HEK293 (cell line): ENCODE measurements around the gene GID4.

Experiments used
- KLF7 ChIP-seq: fragments of 450-650 bp; formaldehyde crosslinking; IDR thresholded peaks from 2 replicates; pipeline ENCODE4 v1.5.1; 2016; ENCODE audit warnings: missing biosample characterization, missing genetic modification characterization, borderline replicate concordance
- ZNF211 ChIP-seq: fragments of 450-650 bp; formaldehyde crosslinking; IDR thresholded peaks from 2 replicates; pipeline ENCODE4 v1.5.1; 2016; ENCODE audit warnings: low read depth, missing biosample characterization, missing genetic modification characterization
- ZNF341 ChIP-seq: fragments of 450-650 bp; formaldehyde crosslinking; IDR thresholded peaks from 2 replicates; pipeline ENCODE4; 2016; ENCODE audit warnings: low read depth, missing biosample characterization, missing genetic modification characterization
- ZNF747 ChIP-seq: fragments of 450-650 bp; formaldehyde crosslinking; IDR thresholded peaks from 2 replicates; pipeline ENCODE4 v1.5.1; 2016; ENCODE audit warnings: missing biosample characterization, missing genetic modification characterization
- TF ChIP-seq, protein P1 (sequence below): sonication (generic); formaldehyde crosslinking; IDR thresholded peaks from 2 replicates; pipeline ENCODE4 v1.8.1; 2022; ENCODE audit warnings: mild to moderate bottlenecking, moderate library complexity, missing genetic modification reagents
- TF ChIP-seq, protein P2 (sequence below): fragments of 450-650 bp; formaldehyde crosslinking; IDR thresholded peaks from 2 replicates; pipeline ENCODE4 v1.5.1; 2016; ENCODE audit warnings: missing biosample characterization, missing genetic modification characterization
- TF ChIP-seq, protein P3 (sequence below): fragments of 450-650 bp; IDR thresholded peaks from 2 replicates; pipeline ENCODE4 v1.5.1; 2018; ENCODE audit warnings: missing biosample characterization, missing genetic modification characterization
- TF ChIP-seq, protein P4 (sequence below): fragments of 450-650 bp; formaldehyde crosslinking; IDR thresholded peaks from 2 replicates; pipeline ENCODE4 v1.5.1; 2016; ENCODE audit warnings: missing biosample characterization, missing genetic modification characterization

DNA sequence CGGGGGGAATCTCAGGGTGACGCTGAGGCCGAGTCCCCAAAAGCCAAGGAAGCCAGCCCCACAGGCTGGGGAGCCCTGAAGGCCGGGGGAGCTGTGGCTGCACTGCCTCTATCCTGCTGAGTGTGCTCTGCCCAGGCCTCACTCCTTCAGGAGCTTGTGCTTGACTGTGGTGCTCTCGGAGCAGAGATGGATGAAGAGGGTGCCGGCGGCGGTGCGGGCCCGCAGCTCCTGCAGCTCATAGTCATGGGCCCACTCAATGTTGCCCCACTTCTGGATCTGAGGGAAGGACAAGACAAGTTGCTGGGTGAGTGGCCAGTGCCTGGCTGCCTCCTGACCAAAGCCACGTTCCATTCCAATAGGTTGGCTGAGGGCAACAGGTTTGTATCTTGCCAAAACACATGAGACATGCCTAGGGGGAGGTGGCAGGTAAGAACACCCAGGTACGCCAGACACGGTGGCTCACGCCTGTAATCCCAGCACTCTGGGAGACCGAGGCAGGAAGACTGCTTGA, 20.7 kb upstream of the GID4 start:
- TF ChIP-seq, protein P1, sequence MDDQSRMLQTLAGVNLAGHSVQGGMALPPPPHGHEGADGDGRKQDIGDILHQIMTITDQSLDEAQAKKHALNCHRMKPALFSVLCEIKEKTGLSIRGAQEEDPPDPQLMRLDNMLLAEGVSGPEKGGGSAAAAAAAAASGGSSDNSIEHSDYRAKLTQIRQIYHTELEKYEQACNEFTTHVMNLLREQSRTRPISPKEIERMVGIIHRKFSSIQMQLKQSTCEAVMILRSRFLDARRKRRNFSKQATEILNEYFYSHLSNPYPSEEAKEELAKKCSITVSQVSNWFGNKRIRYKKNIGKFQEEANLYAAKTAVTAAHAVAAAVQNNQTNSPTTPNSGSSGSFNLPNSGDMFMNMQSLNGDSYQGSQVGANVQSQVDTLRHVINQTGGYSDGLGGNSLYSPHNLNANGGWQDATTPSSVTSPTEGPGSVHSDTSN (CRISPR knock-in tag): no peak
- TF ChIP-seq, protein P2, sequence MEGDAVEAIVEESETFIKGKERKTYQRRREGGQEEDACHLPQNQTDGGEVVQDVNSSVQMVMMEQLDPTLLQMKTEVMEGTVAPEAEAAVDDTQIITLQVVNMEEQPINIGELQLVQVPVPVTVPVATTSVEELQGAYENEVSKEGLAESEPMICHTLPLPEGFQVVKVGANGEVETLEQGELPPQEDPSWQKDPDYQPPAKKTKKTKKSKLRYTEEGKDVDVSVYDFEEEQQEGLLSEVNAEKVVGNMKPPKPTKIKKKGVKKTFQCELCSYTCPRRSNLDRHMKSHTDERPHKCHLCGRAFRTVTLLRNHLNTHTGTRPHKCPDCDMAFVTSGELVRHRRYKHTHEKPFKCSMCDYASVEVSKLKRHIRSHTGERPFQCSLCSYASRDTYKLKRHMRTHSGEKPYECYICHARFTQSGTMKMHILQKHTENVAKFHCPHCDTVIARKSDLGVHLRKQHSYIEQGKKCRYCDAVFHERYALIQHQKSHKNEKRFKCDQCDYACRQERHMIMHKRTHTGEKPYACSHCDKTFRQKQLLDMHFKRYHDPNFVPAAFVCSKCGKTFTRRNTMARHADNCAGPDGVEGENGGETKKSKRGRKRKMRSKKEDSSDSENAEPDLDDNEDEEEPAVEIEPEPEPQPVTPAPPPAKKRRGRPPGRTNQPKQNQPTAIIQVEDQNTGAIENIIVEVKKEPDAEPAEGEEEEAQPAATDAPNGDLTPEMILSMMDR: no peak
- TF ChIP-seq ZNF211 (tag by site-specific recombination): no peak
- no peak for TF ChIP-seq ZNF341 (tag by site-specific recombination)
- no peak for TF ChIP-seq KLF7 (tag by site-specific recombination)
- TF ChIP-seq, protein P3, sequence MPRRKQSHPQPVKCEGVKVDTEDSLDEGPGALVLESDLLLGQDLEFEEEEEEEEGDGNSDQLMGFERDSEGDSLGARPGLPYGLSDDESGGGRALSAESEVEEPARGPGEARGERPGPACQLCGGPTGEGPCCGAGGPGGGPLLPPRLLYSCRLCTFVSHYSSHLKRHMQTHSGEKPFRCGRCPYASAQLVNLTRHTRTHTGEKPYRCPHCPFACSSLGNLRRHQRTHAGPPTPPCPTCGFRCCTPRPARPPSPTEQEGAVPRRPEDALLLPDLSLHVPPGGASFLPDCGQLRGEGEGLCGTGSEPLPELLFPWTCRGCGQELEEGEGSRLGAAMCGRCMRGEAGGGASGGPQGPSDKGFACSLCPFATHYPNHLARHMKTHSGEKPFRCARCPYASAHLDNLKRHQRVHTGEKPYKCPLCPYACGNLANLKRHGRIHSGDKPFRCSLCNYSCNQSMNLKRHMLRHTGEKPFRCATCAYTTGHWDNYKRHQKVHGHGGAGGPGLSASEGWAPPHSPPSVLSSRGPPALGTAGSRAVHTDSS (tag by site-specific recombination): no peak
- TF ChIP-seq ZNF747: no peak
- TF ChIP-seq, protein P4, sequence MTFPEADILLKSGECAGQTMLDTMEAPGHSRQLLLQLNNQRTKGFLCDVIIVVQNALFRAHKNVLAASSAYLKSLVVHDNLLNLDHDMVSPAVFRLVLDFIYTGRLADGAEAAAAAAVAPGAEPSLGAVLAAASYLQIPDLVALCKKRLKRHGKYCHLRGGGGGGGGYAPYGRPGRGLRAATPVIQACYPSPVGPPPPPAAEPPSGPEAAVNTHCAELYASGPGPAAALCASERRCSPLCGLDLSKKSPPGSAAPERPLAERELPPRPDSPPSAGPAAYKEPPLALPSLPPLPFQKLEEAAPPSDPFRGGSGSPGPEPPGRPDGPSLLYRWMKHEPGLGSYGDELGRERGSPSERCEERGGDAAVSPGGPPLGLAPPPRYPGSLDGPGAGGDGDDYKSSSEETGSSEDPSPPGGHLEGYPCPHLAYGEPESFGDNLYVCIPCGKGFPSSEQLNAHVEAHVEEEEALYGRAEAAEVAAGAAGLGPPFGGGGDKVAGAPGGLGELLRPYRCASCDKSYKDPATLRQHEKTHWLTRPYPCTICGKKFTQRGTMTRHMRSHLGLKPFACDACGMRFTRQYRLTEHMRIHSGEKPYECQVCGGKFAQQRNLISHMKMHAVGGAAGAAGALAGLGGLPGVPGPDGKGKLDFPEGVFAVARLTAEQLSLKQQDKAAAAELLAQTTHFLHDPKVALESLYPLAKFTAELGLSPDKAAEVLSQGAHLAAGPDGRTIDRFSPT (tag by site-specific recombination): no peak
